HEK293 (cell line): ENCODE results near the gene CCDC3.

Experiments
- CTCF ChIA-PET: fragments of 350-600 bp; formaldehyde crosslinking; extraction: SDS; loops from one replicate; lab custom pipeline; 2021; ENCODE audit warnings: antibody characterized with exemption; lab: Yijun Ruan, JAX
- POLR2A ChIA-PET: fragments of 300-600 bp; formaldehyde crosslinking; extraction: SDS; loops from one replicate; lab custom pipeline; 2020; ENCODE audit warnings: antibody characterized with exemption, inconsistent platforms; lab: Yijun Ruan, JAX
- H3K27ac ChIP-seq: fragments of 200-500 bp; sonication (Bioruptor generic); 2 replicates; pipeline ENCODE4 v1.5.1; 2014; ENCODE audit warnings: low read depth, low read length, control low read depth, inconsistent platforms; ENCODE audit errors: extremely low read depth
- H3K36me3 ChIP-seq, 2 experiments: fragments of 200-500 bp in 1 of 2; sonication (Bioruptor generic) in 1 of 2; 1 replicate in 1 of 2; 2 replicates in 1 of 2; pipeline ENCODE4 v1.5.1; 2014 to 2017; ENCODE audit warnings: inconsistent platforms in 2 of 2, low read length in 2 of 2; ENCODE audit not compliant: control insufficient read depth in 2 of 2, insufficient read depth in 1 of 2
- H3K4me1 ChIP-seq: fragments of 200-500 bp; sonication (Bioruptor generic); 2 replicates; pipeline ENCODE4 v1.5.1; 2014; ENCODE audit warnings: mild to moderate bottlenecking, low read length, inconsistent platforms; ENCODE audit not compliant: control insufficient read depth, insufficient read depth
- H3K4me3 ChIP-seq: 2 replicates; pipeline ENCODE4 v1.5.1; 2011; ENCODE audit warnings: low read depth, mild to moderate bottlenecking, control low read depth, low read length, moderate library complexity
- H3K9me3 ChIP-seq: fragments of 200-500 bp; sonication (Bioruptor generic); 2 replicates; pipeline ENCODE4 v1.5.1; 2014; ENCODE audit warnings: low read depth, low read length, inconsistent platforms; ENCODE audit not compliant: control insufficient read depth, insufficient read depth
- HOXD13 ChIP-seq: sonication (generic); formaldehyde crosslinking; IDR thresholded peaks from 2 replicates; pipeline ENCODE4 v1.8.0; 2022; ENCODE audit warnings: missing genetic modification reagents, borderline replicate concordance
- SP7 ChIP-seq: fragments of 450-650 bp; formaldehyde crosslinking; IDR thresholded peaks from 2 replicates; pipeline ENCODE4 v1.5.1; 2016; ENCODE audit warnings: missing biosample characterization, missing genetic modification characterization
- ZBTB1 ChIP-seq: fragments of 450-650 bp; formaldehyde crosslinking; IDR thresholded peaks from 2 replicates; pipeline ENCODE4 v1.5.1; 2016; ENCODE audit warnings: missing biosample characterization, missing genetic modification characterization
- ZBTB20 ChIP-seq: fragments of 450-650 bp; formaldehyde crosslinking; IDR thresholded peaks from 2 replicates; pipeline ENCODE4 v1.5.1; 2016; ENCODE audit warnings: missing biosample characterization, missing genetic modification characterization
- ZBTB8A ChIP-seq: fragments of 450-650 bp; formaldehyde crosslinking; IDR thresholded peaks from 2 replicates; pipeline ENCODE4 v1.5.1; 2016; ENCODE audit warnings: missing biosample characterization, missing genetic modification characterization
- ZIC2 ChIP-seq: fragments of 450-650 bp; formaldehyde crosslinking; IDR thresholded peaks from 2 replicates; pipeline ENCODE4 v1.5.1; 2016; ENCODE audit warnings: missing biosample characterization, missing genetic modification characterization
- ZNF121 ChIP-seq: fragments of 450-650 bp; formaldehyde crosslinking; IDR thresholded peaks from 2 replicates; pipeline ENCODE4 v1.5.1; 2016; ENCODE audit warnings: missing biosample characterization, missing genetic modification characterization
- ZNF335 ChIP-seq: fragments of 450-650 bp; formaldehyde crosslinking; conservative IDR thresholded peaks from 2 replicates; pipeline ENCODE4 v1.5.1; 2016; ENCODE audit warnings: missing biosample characterization, missing genetic modification characterization
- ZNF366 ChIP-seq: fragments of 450-650 bp; formaldehyde crosslinking; conservative IDR thresholded peaks from 2 replicates; pipeline ENCODE4 v1.5.1; 2016; ENCODE audit warnings: missing biosample characterization, missing genetic modification characterization
- ZNF449 ChIP-seq: fragments of 450-650 bp; formaldehyde crosslinking; IDR thresholded peaks from 2 replicates; pipeline ENCODE4 v1.5.1; 2017; ENCODE audit warnings: missing biosample characterization, mild to moderate bottlenecking, missing genetic modification characterization, moderate library complexity
- ZNF521 ChIP-seq: fragments of 450-650 bp; formaldehyde crosslinking; IDR thresholded peaks from 2 replicates; pipeline ENCODE4 v1.5.1; 2017; ENCODE audit warnings: missing biosample characterization, mild to moderate bottlenecking, missing genetic modification characterization
- ZNF548 ChIP-seq: fragments of 450-650 bp; formaldehyde crosslinking; IDR thresholded peaks from 2 replicates; pipeline ENCODE4 v1.5.1; 2016; ENCODE audit warnings: missing biosample characterization, missing genetic modification characterization
- ZNF549 ChIP-seq: fragments of 450-650 bp; IDR thresholded peaks from 2 replicates; pipeline ENCODE4 v1.5.1; 2018; ENCODE audit warnings: missing biosample characterization, missing genetic modification characterization, mild to moderate bottlenecking, inconsistent platforms, moderate library complexity
- ZNF585B ChIP-seq: fragments of 450-650 bp; formaldehyde crosslinking; IDR thresholded peaks from 2 replicates; pipeline ENCODE4 v1.5.1; 2016; ENCODE audit warnings: missing biosample characterization, missing genetic modification characterization
- ZNF645 ChIP-seq: fragments of 450-650 bp; formaldehyde crosslinking; IDR thresholded peaks from 2 replicates; pipeline ENCODE4; 2016; ENCODE audit warnings: missing biosample characterization, missing genetic modification characterization
- ZNF654 ChIP-seq: fragments of 450-650 bp; formaldehyde crosslinking; IDR thresholded peaks from 2 replicates; pipeline ENCODE4 v1.5.1; 2016; ENCODE audit warnings: low read depth, missing biosample characterization, missing genetic modification characterization
- ZNF701 ChIP-seq: fragments of 450-650 bp; formaldehyde crosslinking; IDR thresholded peaks from 2 replicates; pipeline ENCODE4 v1.5.1; 2016; ENCODE audit warnings: missing biosample characterization, missing genetic modification characterization
- TF ChIP-seq, protein P1 (sequence below): fragments of 450-650 bp; formaldehyde crosslinking; IDR thresholded peaks from 2 replicates; pipeline ENCODE4 v1.5.1; 2016; ENCODE audit warnings: missing biosample characterization, missing genetic modification characterization, borderline replicate concordance
- TF ChIP-seq, protein P2 (sequence below): fragments of 450-650 bp; formaldehyde crosslinking; IDR thresholded peaks from 2 replicates; pipeline ENCODE4 v1.5.1; 2016; ENCODE audit warnings: missing biosample characterization, missing genetic modification characterization
- TF ChIP-seq, protein P3 (sequence below): fragments of 450-650 bp; formaldehyde crosslinking; IDR thresholded peaks from 2 replicates; pipeline ENCODE4 v1.5.1; 2016; ENCODE audit warnings: missing biosample characterization, missing genetic modification characterization

CCDC3 gene

DNA sequence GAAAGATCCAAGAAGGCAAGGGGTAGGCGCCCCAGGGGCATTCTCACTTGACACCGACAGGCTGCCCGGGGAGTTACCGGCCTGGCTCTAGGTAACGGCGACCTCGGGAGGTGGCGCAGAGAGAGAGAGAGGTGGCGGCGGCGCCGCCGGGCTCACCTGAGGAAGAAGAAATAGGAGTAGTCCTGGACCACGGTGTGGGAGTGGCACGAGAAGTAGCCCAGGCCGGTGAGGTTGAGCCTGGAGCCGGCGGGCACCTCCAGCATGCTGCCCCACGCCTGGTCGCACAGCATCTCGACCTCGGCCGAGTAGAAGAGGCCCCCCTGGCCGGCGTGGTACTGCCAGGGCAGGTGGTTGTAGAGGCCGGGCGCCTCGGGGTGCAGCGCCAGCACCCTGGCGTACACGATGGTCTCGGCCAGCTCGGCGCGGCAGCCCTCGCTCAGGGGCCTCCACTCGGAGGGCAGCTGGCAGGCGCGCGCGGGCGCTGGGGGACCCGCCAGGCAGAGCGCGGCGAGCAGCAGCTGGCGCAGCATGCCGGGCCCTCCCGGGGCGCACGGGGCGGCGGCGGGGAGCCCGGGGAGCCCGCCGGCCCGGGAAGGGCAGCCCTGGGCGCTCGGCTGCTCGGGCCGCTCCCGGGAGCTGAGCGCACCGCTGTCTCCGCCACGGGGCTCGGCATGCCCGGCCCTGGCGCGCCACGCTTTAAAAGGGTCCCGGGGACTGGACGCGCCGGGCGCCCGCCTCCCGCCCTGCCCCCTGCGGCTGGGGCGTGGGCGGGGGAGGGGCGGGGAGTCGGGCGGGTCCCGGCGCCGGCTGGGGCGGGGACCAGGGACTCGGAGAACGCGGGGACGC, at the start of gene CCDC3 (continued):
- TF ChIP-seq ZNF645 (no peak), ZNF521 (tag by site-specific recombination) (no peak), ZNF585B (tag by site-specific recombination) (no peak), ZBTB8A (peak; percentile 21), HOXD13 (CRISPR knock-in tag) (no peak), ZNF366 (tag by site-specific recombination) (no peak), ZBTB20 (peak; percentile 56), ZNF548 (no peak), ZBTB1 (tag by site-specific recombination) (no peak), ZNF549 (tag by site-specific recombination) (no peak), ZNF335 (tag by site-specific recombination) (peak; percentile 83)
- TF ChIP-seq, protein P1, sequence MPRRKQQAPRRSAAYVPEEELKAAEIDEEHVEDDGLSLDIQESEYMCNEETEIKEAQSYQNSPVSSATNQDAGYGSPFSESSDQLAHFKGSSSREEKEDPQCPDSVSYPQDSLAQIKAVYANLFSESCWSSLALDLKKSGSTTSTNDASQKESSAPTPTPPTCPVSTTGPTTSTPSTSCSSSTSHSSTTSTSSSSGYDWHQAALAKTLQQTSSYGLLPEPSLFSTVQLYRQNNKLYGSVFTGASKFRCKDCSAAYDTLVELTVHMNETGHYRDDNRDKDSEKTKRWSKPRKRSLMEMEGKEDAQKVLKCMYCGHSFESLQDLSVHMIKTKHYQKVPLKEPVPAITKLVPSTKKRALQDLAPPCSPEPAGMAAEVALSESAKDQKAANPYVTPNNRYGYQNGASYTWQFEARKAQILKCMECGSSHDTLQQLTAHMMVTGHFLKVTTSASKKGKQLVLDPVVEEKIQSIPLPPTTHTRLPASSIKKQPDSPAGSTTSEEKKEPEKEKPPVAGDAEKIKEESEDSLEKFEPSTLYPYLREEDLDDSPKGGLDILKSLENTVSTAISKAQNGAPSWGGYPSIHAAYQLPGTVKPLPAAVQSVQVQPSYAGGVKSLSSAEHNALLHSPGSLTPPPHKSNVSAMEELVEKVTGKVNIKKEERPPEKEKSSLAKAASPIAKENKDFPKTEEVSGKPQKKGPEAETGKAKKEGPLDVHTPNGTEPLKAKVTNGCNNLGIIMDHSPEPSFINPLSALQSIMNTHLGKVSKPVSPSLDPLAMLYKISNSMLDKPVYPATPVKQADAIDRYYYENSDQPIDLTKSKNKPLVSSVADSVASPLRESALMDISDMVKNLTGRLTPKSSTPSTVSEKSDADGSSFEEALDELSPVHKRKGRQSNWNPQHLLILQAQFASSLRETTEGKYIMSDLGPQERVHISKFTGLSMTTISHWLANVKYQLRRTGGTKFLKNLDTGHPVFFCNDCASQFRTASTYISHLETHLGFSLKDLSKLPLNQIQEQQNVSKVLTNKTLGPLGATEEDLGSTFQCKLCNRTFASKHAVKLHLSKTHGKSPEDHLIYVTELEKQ (tag by site-specific recombination) = no peak

- POLR2A ChIA-PET = no interaction called here
- H3K4me1 ChIP-seq = no peaks in the 10 kb centered on the region
- no peaks in the 10 kb centered on the region for H3K9me3 ChIP-seq
- TF ChIP-seq SP7 (tag by site-specific recombination) (no peak), ZIC2 (no peak), ZNF121 (tag by site-specific recombination) (no peak), ZNF654 (no peak), ZNF449 (no peak), ZNF701 (tag by site-specific recombination) (no peak)
- TF ChIP-seq, protein P2, sequence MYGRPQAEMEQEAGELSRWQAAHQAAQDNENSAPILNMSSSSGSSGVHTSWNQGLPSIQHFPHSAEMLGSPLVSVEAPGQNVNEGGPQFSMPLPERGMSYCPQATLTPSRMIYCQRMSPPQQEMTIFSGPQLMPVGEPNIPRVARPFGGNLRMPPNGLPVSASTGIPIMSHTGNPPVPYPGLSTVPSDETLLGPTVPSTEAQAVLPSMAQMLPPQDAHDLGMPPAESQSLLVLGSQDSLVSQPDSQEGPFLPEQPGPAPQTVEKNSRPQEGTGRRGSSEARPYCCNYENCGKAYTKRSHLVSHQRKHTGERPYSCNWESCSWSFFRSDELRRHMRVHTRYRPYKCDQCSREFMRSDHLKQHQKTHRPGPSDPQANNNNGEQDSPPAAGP (tag by site-specific recombination) = no peak
- TF ChIP-seq, protein P3, sequence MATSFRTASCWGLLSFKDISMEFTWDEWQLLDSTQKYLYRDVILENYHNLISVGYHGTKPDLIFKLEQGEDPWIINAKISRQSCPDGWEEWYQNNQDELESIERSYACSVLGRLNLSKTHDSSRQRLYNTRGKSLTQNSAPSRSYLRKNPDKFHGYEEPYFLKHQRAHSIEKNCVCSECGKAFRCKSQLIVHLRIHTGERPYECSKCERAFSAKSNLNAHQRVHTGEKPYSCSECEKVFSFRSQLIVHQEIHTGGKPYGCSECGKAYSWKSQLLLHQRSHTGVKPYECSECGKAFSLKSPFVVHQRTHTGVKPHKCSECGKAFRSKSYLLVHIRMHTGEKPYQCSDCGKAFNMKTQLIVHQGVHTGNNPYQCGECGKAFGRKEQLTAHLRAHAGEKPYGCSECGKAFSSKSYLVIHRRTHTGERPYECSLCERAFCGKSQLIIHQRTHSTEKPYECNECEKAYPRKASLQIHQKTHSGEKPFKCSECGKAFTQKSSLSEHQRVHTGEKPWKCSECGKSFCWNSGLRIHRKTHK (tag by site-specific recombination) = no peak
- CTCF ChIA-PET = interaction anchor here (0.6 to 1.3 kb wide), 2 partner anchors 24 to 40 kb away, joined by 5 to 10 read pairs; no protein-coding TSS in a partner anchor
- no peaks in the 10 kb centered on the region for H3K36me3 ChIP-seq
- H3K4me3 ChIP-seq = no peak overlapping the region
- no peak overlapping the region for H3K27ac ChIP-seq
Measured at GRCh38 chr10:13051126-13051694, 49.7 kb upstream of the CCDC3 start.
